Kidney epithelial cell (primary cell): ENCODE measurements around the gene NCAM1. TPM values are rescaled to one million over a fixed set of nuclear protein-coding genes. Genes with fewer than 3 reads are reported as not detected.

Source experiments
- DNase-seq: peaks from one replicate; pipeline ENCODE4 v3.0.0-alpha.2; 2010; ENCODE audit warnings: low read depth
- H3K27me3 ChIP-seq: 2 replicates; pipeline ENCODE4 v1.6.0; 2011; ENCODE audit warnings: low read length; ENCODE audit not compliant: control insufficient read depth, insufficient read depth
- H3K36me3 ChIP-seq: 2 replicates; pipeline ENCODE4 v1.5.1; 2011; ENCODE audit warnings: low read length; ENCODE audit not compliant: control insufficient read depth, insufficient read depth
- H3K4me3 ChIP-seq: 2 replicates; pipeline ENCODE4 v1.5.1; 2011; ENCODE audit warnings: low read depth, mild to moderate bottlenecking, control low read depth, low read length
- total RNA-seq: library from RNA; depleted of rRNA; stranded (reverse); fragments of >200 nt; gene quantifications from 2 replicates; pipeline ENCODE4 v1.2.3, GENCODE V29; 2015
- TF ChIP-seq, protein P1 (sequence below): IDR thresholded peaks from 2 replicates; pipeline ENCODE4 v1.5.1; 2011; ENCODE audit warnings: mild to moderate bottlenecking, moderate library complexity, low read length, control low read depth, inconsistent platforms; ENCODE audit not compliant: insufficient read depth, poor library complexity, severe bottlenecking

Gene NCAM1
- total RNA-seq, 1 donor from 2014 or later: 16.5 TPM

DNA sequence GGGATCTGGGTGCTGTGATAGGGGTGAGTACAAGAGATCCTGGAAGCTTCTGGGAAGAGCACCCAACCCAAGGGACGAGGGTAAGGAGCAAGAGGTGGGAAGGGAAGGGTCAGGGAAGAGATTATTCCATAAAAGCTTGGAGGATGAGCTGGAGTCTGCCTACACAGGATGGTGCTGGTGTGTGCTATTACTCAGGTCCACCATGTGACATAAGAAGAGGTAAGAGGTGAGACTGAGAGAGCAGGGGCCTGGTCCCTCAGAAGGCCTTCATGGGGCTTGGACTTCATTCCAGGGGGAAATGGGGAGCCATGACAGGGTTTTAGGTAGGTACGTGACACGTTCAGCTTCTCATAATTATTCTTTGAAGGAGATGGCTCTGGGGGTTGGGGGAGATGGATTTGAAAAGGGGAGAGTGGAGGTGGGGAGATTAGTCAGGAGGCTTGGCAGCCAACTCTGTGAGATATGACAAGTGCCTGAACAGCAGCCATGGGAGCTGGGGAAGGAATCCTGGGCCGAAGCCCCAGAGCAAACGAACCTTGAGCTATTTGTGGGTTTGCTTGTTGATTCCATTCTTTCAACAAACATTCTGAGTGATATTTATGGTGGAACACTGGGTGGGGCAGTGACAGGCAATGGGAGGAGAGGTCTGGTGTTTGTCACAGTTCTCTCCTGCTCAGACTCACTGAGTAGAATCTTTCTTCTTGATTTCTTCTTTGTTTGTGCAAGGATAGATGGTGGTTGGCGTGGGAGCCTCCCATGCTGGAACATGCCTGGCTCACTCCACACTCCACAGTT, 11.2 kb upstream of the NCAM1 start:
- no peak for DNase-seq
- TF ChIP-seq, protein P1, sequence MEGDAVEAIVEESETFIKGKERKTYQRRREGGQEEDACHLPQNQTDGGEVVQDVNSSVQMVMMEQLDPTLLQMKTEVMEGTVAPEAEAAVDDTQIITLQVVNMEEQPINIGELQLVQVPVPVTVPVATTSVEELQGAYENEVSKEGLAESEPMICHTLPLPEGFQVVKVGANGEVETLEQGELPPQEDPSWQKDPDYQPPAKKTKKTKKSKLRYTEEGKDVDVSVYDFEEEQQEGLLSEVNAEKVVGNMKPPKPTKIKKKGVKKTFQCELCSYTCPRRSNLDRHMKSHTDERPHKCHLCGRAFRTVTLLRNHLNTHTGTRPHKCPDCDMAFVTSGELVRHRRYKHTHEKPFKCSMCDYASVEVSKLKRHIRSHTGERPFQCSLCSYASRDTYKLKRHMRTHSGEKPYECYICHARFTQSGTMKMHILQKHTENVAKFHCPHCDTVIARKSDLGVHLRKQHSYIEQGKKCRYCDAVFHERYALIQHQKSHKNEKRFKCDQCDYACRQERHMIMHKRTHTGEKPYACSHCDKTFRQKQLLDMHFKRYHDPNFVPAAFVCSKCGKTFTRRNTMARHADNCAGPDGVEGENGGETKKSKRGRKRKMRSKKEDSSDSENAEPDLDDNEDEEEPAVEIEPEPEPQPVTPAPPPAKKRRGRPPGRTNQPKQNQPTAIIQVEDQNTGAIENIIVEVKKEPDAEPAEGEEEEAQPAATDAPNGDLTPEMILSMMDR: no peak
- H3K27me3 ChIP-seq: no peaks in the 10 kb centered on the region
- H3K4me3 ChIP-seq: no peak overlapping the region
- no peaks in the 10 kb centered on the region for H3K36me3 ChIP-seq

DNA sequence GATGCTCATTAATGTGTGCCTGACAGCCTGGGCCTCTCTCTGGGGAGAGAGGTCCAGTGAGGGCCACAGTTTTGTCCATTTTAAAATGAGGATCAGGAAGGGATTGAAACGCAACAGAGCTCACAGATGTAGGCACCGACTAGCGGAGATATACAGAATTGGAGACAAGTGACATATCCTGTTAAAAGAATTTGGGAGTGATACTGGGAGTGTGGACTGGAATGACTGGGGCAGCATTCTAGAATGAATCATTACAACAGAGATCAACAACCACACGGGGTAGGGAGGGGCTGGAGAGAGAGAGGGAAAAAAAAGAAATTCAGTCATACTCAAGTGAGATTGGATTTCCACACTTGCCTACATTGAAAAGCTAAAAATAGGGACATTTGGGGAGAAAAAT, 2.5 kb upstream of the NCAM1 start:
- no peak overlapping the region for H3K4me3 ChIP-seq
- TF ChIP-seq, protein P1: no peak
- no peak for DNase-seq
- no peaks in the 10 kb centered on the region for H3K36me3 ChIP-seq
- peaks cover 30% of the 10 kb centered on the region for H3K27me3 ChIP-seq

DNA sequence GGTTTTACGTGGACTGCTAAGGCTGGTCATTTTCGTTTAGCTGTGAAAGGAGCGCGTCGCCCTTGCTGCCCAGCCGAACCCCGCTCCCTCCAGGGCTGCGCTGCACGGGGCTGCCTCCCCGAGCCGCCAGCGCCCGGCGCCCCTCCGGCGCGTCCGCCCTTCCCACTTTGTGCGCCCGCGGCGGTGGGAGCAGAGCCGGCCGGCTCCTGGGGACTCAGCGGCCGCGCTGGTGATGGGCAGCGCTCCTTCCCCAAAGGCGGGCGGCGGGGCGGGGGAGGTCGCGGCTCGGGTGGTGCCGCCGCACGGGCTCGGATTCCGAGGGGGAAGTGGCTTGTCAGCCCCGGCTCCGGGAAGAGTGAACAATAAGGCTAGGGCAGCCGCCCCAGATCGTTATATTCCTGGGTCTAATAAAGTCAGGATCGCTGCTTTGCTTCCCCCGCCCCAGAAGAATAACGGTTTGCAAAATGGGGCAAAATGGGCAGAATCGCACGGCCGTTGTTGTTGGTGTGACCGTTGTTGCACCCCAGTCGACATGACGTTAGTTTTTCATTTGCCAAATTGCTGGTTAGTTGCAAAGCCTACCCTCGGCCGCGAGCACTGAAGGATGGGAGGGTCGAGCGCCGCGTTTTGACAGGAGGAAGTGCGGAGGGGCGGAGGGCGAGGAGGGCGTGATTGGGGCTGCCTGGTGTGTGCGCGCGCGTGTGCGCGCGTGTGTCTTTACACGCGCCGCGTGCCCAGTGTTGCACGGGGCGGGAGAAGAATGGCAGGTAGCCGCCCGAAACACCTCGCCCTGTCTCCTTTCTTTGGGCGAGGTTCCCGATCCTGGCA, 745 bp downstream of the NCAM1 start:
- DNase-seq: no peak
- Histone ChIP-seq H3K27me3 (peaks cover 27% of the 10 kb centered on the region), H3K4me3 (peak overlapping the region; percentile 42), H3K36me3 (no peaks in the 10 kb centered on the region)
- TF ChIP-seq, protein P1: no peak

DNA sequence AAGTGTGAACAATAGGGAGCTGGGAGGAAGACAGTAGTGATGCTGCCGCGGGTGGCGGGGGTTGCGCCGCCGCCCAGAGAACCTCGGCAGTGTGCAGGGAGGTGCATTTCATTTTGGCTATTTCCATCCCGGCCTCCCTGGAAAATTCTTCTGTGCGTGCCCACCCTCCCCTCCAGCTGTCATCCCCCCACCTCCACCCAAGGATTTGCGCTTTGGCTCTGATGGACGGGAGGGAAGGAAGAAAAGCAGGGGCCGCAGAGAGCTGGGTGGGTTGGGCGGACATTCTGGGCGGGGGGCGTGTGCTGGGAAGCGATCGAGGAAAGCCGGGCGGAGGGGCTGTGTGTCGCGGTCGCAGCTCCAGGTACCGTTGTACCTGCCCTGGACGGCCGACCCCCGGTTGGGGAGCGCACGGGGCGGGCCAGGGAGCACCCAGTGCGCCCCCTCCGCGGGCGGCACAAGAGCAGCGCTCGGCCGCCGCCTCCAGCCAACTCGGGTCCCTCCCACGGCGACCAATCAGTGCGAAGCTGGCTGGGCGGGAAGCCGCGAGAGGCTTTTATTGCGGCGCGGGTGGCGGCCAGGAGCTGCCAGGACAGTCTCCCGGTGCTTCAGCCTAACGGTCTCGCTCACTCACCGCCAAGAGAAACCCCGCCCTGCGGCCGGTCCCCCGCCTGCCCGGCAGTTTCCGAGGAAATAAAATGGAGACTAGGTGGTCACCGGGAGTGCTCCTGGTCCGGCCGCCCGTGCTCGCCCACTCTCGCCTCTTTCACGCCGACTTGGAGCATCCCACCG, 1.6 kb downstream of the NCAM1 start:
- no peak for DNase-seq
- peak overlapping the region; percentile 42 for H3K4me3 ChIP-seq
- H3K27me3 ChIP-seq: peaks cover 27% of the 10 kb centered on the region
- H3K36me3 ChIP-seq: no peaks in the 10 kb centered on the region
- TF ChIP-seq, protein P1: no peak

DNA sequence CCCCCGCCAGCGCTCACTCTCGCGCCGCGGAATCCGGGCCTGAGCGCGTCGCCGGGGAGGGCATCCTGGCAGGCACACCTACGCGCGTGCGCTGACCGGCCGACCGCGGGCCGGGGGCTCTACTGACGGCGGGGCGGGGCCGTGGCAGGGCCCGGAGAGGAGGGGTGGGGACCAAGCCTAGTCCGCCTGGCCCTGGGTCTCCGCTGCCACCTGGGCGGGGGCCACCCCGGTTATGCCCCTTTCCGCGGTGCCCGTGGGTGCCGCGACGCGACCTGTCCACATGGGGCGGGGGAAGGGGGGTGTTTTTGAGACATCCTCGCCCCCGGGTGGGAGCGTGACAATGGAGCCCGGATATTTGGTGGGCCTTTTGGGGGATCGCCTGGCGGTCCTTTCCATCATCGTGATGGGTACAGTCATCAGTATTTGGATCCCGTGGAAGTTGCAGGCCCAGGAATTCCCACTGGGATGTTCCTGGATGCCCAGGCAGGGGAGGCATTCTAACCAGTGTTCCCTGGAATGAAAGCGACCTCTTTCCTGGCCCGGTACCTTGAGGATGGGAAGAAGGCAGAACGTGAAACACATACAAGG, 2.2 kb downstream of the NCAM1 start:
- peaks cover 27% of the 10 kb centered on the region for H3K27me3 ChIP-seq
- no peak for DNase-seq
- peak overlapping the region; percentile 42 for H3K4me3 ChIP-seq
- TF ChIP-seq, protein P1: no peak
- H3K36me3 ChIP-seq: no peaks in the 10 kb centered on the region
